HCT116 (cell line): Measurements from ENCODE around the gene CHMP4B. TPM values are rescaled to one million over a fixed set of nuclear protein-coding genes. Genes with fewer than 3 reads are reported as not detected.

Experiments used
- ATAC-seq: fragments of 200-7000 bp; cut with Tn5 transposase; 2 replicates; pipeline ENCODE4 v1.9.1; 2020; ENCODE audit warnings: mild to moderate bottlenecking, moderate library complexity
- BruUV-seq: library from RNA; stranded (reverse); fragments of 400-500 nt; replicated peaks from 2 replicates; lab custom pipeline; 2021; lab: Mats Ljungman, UMichigan
- CTCF ChIA-PET: fragments of 300-600 bp; sonication (Branson Sonifier 250); formaldehyde crosslinking; loops from one replicate; lab custom pipeline; 2021; ENCODE audit warnings: antibody characterized with exemption; lab: Charles Lee
- POLR2A ChIA-PET: fragments of 300-600, 350-600 bp; sonication (Branson Sonifier 250); formaldehyde crosslinking; loops from one replicate; lab custom pipeline; 2021; ENCODE audit warnings: antibody characterized with exemption; lab: Charles Lee
- RAD21 ChIA-PET, 2 experiments: fragments of 300-600 bp; sonication (Branson Sonifier 250); formaldehyde crosslinking; loops; one replicate each; lab custom pipeline; 2023; ENCODE audit warnings: low total read pairs in 2 of 2; ENCODE audit not compliant: uncharacterized antibody in 2 of 2, unreplicated experiment in 2 of 2, low non-redundant PET in 1 of 2; lab: Charles Lee
- DNase-seq: peaks from one replicate; pipeline ENCODE4 v3.0.0-alpha.2; 2010; ENCODE audit warnings: low read depth, low spot score
- H2AFZ ChIP-seq: fragments of 200-600 bp; shearing (Covaris generic), sonication (generic); 2 replicates; pipeline ENCODE4 v1.6.1; 2017; ENCODE audit warnings: low read depth, mixed run types, mixed read lengths, antibody characterized with exemption, low read length; ENCODE audit not compliant: poor library complexity, severe bottlenecking
- H3K27ac ChIP-seq: 2 replicates; pipeline ENCODE4 v1.5.1; 2012; ENCODE audit warnings: low read depth, low read length
- H3K27me3 ChIP-seq: fragments of 200-600 bp; sonication (generic); 2 replicates; pipeline ENCODE4 v1.6.1; 2016; ENCODE audit warnings: mixed run types, low read length, mixed read lengths; ENCODE audit not compliant: insufficient read depth
- H3K36me3 ChIP-seq, 2 experiments: fragments of 200-500 bp in 1 of 2; fragments of 200-600 bp in 1 of 2; sonication (Bioruptor generic) in 1 of 2; sonication (generic) in 1 of 2; 2 replicates each; pipeline versions ENCODE4 v1.5.1 to v1.6.1; 2014 to 2016; ENCODE audit warnings: low read length in 2 of 2, inconsistent platforms in 1 of 2, mixed read lengths in 1 of 2, mixed run types in 1 of 2; ENCODE audit not compliant: insufficient read depth in 2 of 2, control insufficient read depth in 1 of 2
- H3K4me1 ChIP-seq, 2 experiments: fragments of 200-600 bp in 1 of 2; sonication (generic) in 1 of 2; 2 replicates each; pipeline versions ENCODE4 v1.5.1 to v1.6.1; 2012 to 2017; ENCODE audit warnings: low read length in 2 of 2, inconsistent platforms in 1 of 2, mild to moderate bottlenecking in 1 of 2, mixed read lengths in 1 of 2, mixed run types in 1 of 2, moderate library complexity in 1 of 2; ENCODE audit not compliant: insufficient read depth in 2 of 2, control insufficient read depth in 1 of 2
- H3K4me2 ChIP-seq: fragments of 200-600 bp; sonication (generic); 2 replicates; pipeline ENCODE4 v1.6.1; 2017; ENCODE audit warnings: mixed run types, low read length, mixed read lengths
- H3K4me3 ChIP-seq, 2 experiments: fragments of 200-600 bp in 1 of 2; sonication (generic) in 1 of 2; replicated peaks in 1 of 2; 2 replicates each; pipeline ENCODE4 v1.5.1; 2011 to 2016; ENCODE audit warnings: low read length in 2 of 2, control low read depth in 1 of 2, low read depth in 1 of 2, mild to moderate bottlenecking in 1 of 2, mixed read lengths in 1 of 2, mixed run types in 1 of 2
- H3K79me2 ChIP-seq: fragments of 200-600 bp; sonication (generic); 2 replicates; pipeline ENCODE4 v1.6.1; 2017; ENCODE audit warnings: mild to moderate bottlenecking, mixed run types, low read length, moderate library complexity, mixed read lengths; ENCODE audit not compliant: insufficient read depth
- H3K9ac ChIP-seq: fragments of 200-600 bp; sonication (generic); 2 replicates; pipeline ENCODE4 v1.6.1; 2016; ENCODE audit warnings: low read length, mixed read lengths
- H3K9me2 ChIP-seq: fragments of 200-600 bp; sonication (generic), shearing (Covaris generic); 2 replicates; pipeline ENCODE4 v1.6.1; 2017; ENCODE audit warnings: mixed run types, mild to moderate bottlenecking, moderate library complexity; ENCODE audit not compliant: insufficient read depth
- H3K9me3 ChIP-seq, 2 experiments: fragments of 200-500 bp in 1 of 2; fragments of 200-600 bp in 1 of 2; sonication (Bioruptor generic) in 1 of 2; sonication (generic) in 1 of 2; 2 replicates each; pipeline ENCODE4 v1.6.1; 2014 to 2017; ENCODE audit warnings: low read length in 2 of 2, mixed read lengths in 2 of 2, inconsistent platforms in 1 of 2, low read depth in 1 of 2, mild to moderate bottlenecking in 1 of 2, mixed run types in 1 of 2, moderate library complexity in 1 of 2; ENCODE audit not compliant: control insufficient read depth in 1 of 2, insufficient read depth in 1 of 2
- H4K20me1 ChIP-seq: fragments of 200-600 bp; sonication (generic), shearing (Covaris generic); 2 replicates; pipeline ENCODE4 v1.6.1; 2017; ENCODE audit warnings: mixed run types, mild to moderate bottlenecking, moderate library complexity; ENCODE audit not compliant: insufficient read depth
- ATF3 ChIP-seq: IDR thresholded peaks from 2 replicates; pipeline ENCODE4 v1.6.1; 2012
- CBX3 ChIP-seq: IDR thresholded peaks from 2 replicates; pipeline ENCODE4 v1.6.1; 2012; ENCODE audit warnings: low read depth
- CEBPB ChIP-seq: IDR thresholded peaks from 2 replicates; pipeline ENCODE4 v1.6.1; 2012; ENCODE audit warnings: low read depth
- CTCF ChIP-seq, 3 experiments: fragments of 200-600 bp in 1 of 3; sonication (generic) in 1 of 3; IDR thresholded peaks in 2 of 3; conservative IDR thresholded peaks in 1 of 3; 2 replicates each; pipeline ENCODE4 v1.5.1; 2012 to 2017; ENCODE audit warnings: low read depth in 2 of 3, low read length in 2 of 3, antibody characterized with exemption in 1 of 3, borderline replicate concordance in 1 of 3, control low read depth in 1 of 3, mild to moderate bottlenecking in 1 of 3, mixed read lengths in 1 of 3, mixed run types in 1 of 3, moderate library complexity in 1 of 3; ENCODE audit not compliant: insufficient read depth in 1 of 3
- EGR1 ChIP-seq: IDR thresholded peaks from 2 replicates; pipeline ENCODE4 v1.6.1; 2012; ENCODE audit warnings: low read depth
- EZH2 ChIP-seq: fragments of 200-600 bp; sonication (generic); IDR thresholded peaks from 2 replicates; pipeline ENCODE4 v1.6.1; 2017; ENCODE audit warnings: antibody characterized with exemption, mixed run types
- EZH2phosphoT487 ChIP-seq: fragments of 200-600 bp; IDR thresholded peaks from 2 replicates; pipeline ENCODE4 v1.6.1; 2018; ENCODE audit warnings: antibody characterized with exemption, borderline replicate concordance
- FOSL1 ChIP-seq: IDR thresholded peaks from 2 replicates; pipeline ENCODE4 v1.6.1; 2012; ENCODE audit warnings: low read depth
- JUND ChIP-seq: IDR thresholded peaks from 2 replicates; pipeline ENCODE4 v1.6.1; 2012
- MAX ChIP-seq: IDR thresholded peaks from 2 replicates; pipeline ENCODE4 v1.6.1; 2012
- POLR2AphosphoS5 ChIP-seq: IDR thresholded peaks from 2 replicates; pipeline ENCODE4 v1.6.1; 2011; ENCODE audit warnings: mild to moderate bottlenecking, low read depth, low read length, moderate library complexity
- RAD21 ChIP-seq: IDR thresholded peaks from 2 replicates; pipeline ENCODE4 v1.6.1; 2012; ENCODE audit warnings: low read depth, mild to moderate bottlenecking
- REST ChIP-seq: IDR thresholded peaks from 2 replicates; pipeline ENCODE4 v1.6.1; 2012; ENCODE audit warnings: low read depth
- SP1 ChIP-seq: IDR thresholded peaks from 2 replicates; pipeline ENCODE4 v1.6.1; 2012; ENCODE audit warnings: low read depth
- SRF ChIP-seq: IDR thresholded peaks from 2 replicates; pipeline ENCODE4 v1.6.1; 2012; ENCODE audit warnings: low read depth
- TCF7L2 ChIP-seq: IDR thresholded peaks from 2 replicates; pipeline ENCODE4 v1.7.0; 2011; ENCODE audit warnings: borderline replicate concordance, inconsistent platforms; ENCODE audit not compliant: insufficient read depth, insufficient read length; ENCODE audit errors: extremely low read depth
- YY1 ChIP-seq: IDR thresholded peaks from 2 replicates; pipeline ENCODE4 v1.6.1; 2011; ENCODE audit warnings: low read length, low read depth, moderate library complexity, mild to moderate bottlenecking; ENCODE audit not compliant: insufficient replicate concordance; ENCODE audit errors: extremely low read depth
- ZFX ChIP-seq: fragments of 450-650 bp; IDR thresholded peaks from 2 replicates; pipeline ENCODE4 v1.6.1; 2017
- intact Hi-C: fragments of 100-400 bp; cut with micrococcal nuclease; formaldehyde crosslinking; loops from 2 replicates; pipeline ENCODE4 v1.10.0; 2022
- total RNA-seq: library from RNA; stranded (reverse); gene quantifications from one replicate; pipeline ENCODE4 v1.2.1, GENCODE V29; 2021; ENCODE audit not compliant: unreplicated experiment

Gene CHMP4B
- total RNA-seq, 1 experiment from 2014 or later = 56.9 TPM

GRCh38 chr20:33812908-33813462 is 1.8 kb downstream of the CHMP4B start (continued):
- TF ChIP-seq CEBPB (no peak), EZH2phosphoT487 (no peak), YY1 (no peak), FOSL1 (no peak), CBX3 (no peak), RAD21 (no peak), ATF3 (no peak), SP1 (no peak), POLR2AphosphoS5 (no peak), ZFX (no peak), TCF7L2 (no peak), EGR1 (no peak)
- TF ChIP-seq, all 23 proteins: peak for 0

GRCh38 chr20:33814238-33814712 is 3.1 kb downstream of the CHMP4B start:
- CTCF ChIA-PET = no interaction called here
- Histone ChIP-seq H3K4me1 (peaks cover 8 to 35% of the 10 kb centered on the region in 2 experiments), H3K79me2 (peaks cover 78% of the 10 kb centered on the region), H3K4me3 (no peak overlapping the region)
- POLR2A ChIA-PET = no interaction called here
- intact Hi-C loops = no loop called here
- TF ChIP-seq POLR2AphosphoS5 (no peak), REST (no peak), TCF7L2 (no peak), SRF (no peak), JUND (no peak), CBX3 (no peak), RAD21 (no peak), CTCF (IDR thresholded peaks at IDR 0.05 in 2 of 3, conservative IDR thresholded peaks at IDR 0.05 in 1 of 3; ENCODE audit: borderline replicate concordance in 1 of 3, insufficient read depth in 1 of 3, low read depth in 2 of 3, low read length in 2 of 3) (no peak), EGR1 (no peak), FOSL1 (no peak), EZH2phosphoT487 (no peak), EZH2 (no peak), MAX (no peak)
- TF ChIP-seq, all 23 proteins: peak for 0
- no peak overlapping the region for H3K4me2 ChIP-seq
- no peak overlapping the region for H3K27ac ChIP-seq
- no peak overlapping the region for H2AFZ ChIP-seq
- ATAC-seq (no peak), DNase-seq (no peak)
- H3K36me3 ChIP-seq = peaks cover 0 to 4% of the 10 kb centered on the region in 2 experiments; a peak in 2 of 4 replicates
- no peaks in the 10 kb centered on the region for H3K9me3 ChIP-seq
- H3K9me2 ChIP-seq = no peaks in the 10 kb centered on the region
- peaks cover 12% of the 10 kb centered on the region; the same call in 1 of the 2 replicates for H4K20me1 ChIP-seq
- H3K9ac ChIP-seq = no peak overlapping the region
- RAD21 ChIA-PET = no interaction called here
- H3K27me3 ChIP-seq = no peaks in the 10 kb centered on the region
- BruUV-seq = no TSS peak
